SHP77 treated with DMSO at 0.1 percent for 48 hours (cell line): ENCODE data around the gene IL3RA.
"Not testable (repeated sequence)": the region's sequence is repeated elsewhere in the genome, so short reads cannot be mapped to it uniquely, and the experiment has no call there.

Experiments used
- DNase-seq: peaks from one replicate; lab custom pipeline; 2025; lab: John Stamatoyannopoulos, UW

Gene IL3RA

GRCh38 chrX:1425381-1425780 is 88.8 kb downstream of the IL3RA start:
- DNase-seq, result no peak

GRCh38 chrX:1426321-1426720 is 89.7 kb downstream of the IL3RA start:
- not testable (repeated sequence) for DNase-seq

- DNase-seq, result no peak
Observed at GRCh38 chrX:1427756-1428155, 91.2 kb downstream of the IL3RA start.

GRCh38 chrX:1430451-1430850 is 93.9 kb downstream of the IL3RA start:
- DNase-seq, result no peak
